ENCODE data around the gene PHF12.

Gene PHF12

GRCh38 chr17:28918295-28918694 is 33.0 kb downstream of the PHF12 start:
- CTCF ChIA-PET, result interaction anchor here (1.3 kb wide), 1 partner anchor 191 kb away, joined by 7 read pairs; no protein-coding TSS in a partner anchor
- TF ChIP-seq HDGF (IDR thresholded peaks at IDR 0.05; ENCODE audit: borderline replicate concordance) (no peak), SUZ12 (IDR thresholded peaks at IDR 0.05) (no peak), NFRKB (IDR thresholded peaks at IDR 0.05) (no peak), ELF4 (IDR thresholded peaks at IDR 0.05) (no peak), FOXA1 (IDR thresholded peaks at IDR 0.05) (no peak), PKNOX1 (IDR thresholded peaks at IDR 0.05) (no peak), L3MBTL2 (conservative IDR thresholded peaks at IDR 0.05) (no peak), CTBP1 (IDR thresholded peaks at IDR 0.05; ENCODE audit: borderline replicate concordance) (no peak), SP1 (IDR thresholded peaks at IDR 0.05) (no peak), ZNF384 (IDR thresholded peaks at IDR 0.05) (no peak), FOXK2 (IDR thresholded peaks at IDR 0.05) (no peak), BHLHE40 (IDR thresholded peaks at IDR 0.05; ENCODE audit: borderline replicate concordance) (no peak), LEF1 (IDR thresholded peaks at IDR 0.05; ENCODE audit: borderline replicate concordance) (no peak), FOXM1 (IDR thresholded peaks at IDR 0.05; ENCODE audit: borderline replicate concordance) (no peak), TARDBP (IDR thresholded peaks at IDR 0.05) (no peak), ARNT (IDR thresholded peaks at IDR 0.05) (no peak)
- POLR2A ChIA-PET, result interaction anchor here (0.7 to 1.1 kb wide), 2 partner anchors 24 to 191 kb away, joined by 3 to 4 read pairs; no protein-coding TSS in a partner anchor
- no peak for DNase-seq (ENCODE audit: extremely low spot score)

- TF ChIP-seq SP1 (IDR thresholded peaks at IDR 0.05), result no peak
- TF ChIP-seq ARNT (IDR thresholded peaks at IDR 0.05), result no peak
- no peak for TF ChIP-seq TARDBP (IDR thresholded peaks at IDR 0.05)
- CTCF ChIA-PET, result interaction anchor here (1.0 kb wide), 1 partner anchor 36 kb away, joined by 3 read pairs; no protein-coding TSS in a partner anchor
- DNase-seq (ENCODE audit: extremely low spot score), result no peak
- POLR2A ChIA-PET, result interaction anchor here (0.7 kb wide), 1 partner anchor 25 kb away, joined by 3 read pairs; no protein-coding TSS in a partner anchor
Observed at GRCh38 chr17:28917465-28917864, 33.9 kb downstream of the PHF12 start.

GRCh38 chr17:28917029-28917428 is 34.3 kb downstream of the PHF12 start:
- CTCF ChIA-PET, result interaction anchor here (0.7 to 1.4 kb wide), 4 partner anchors 36 to 190 kb away, joined by 3 to 4 read pairs (median 3); no protein-coding TSS in a partner anchor
- no peak for DNase-seq (ENCODE audit: extremely low spot score)
- POLR2A ChIA-PET, result interaction anchor here (0.6 to 1.5 kb wide), 2 partner anchors 33 to 35 kb away, joined by 4 read pairs; partner anchors contain the start of gene PHF12
- TF ChIP-seq FOXK2 (IDR thresholded peaks at IDR 0.05), result no peak
- TF ChIP-seq CTBP1 (IDR thresholded peaks at IDR 0.05; ENCODE audit: borderline replicate concordance), result no peak
- TF ChIP-seq TARDBP (IDR thresholded peaks at IDR 0.05), result no peak
- no peak for TF ChIP-seq SP1 (IDR thresholded peaks at IDR 0.05)
- TF ChIP-seq NFRKB (IDR thresholded peaks at IDR 0.05), result no peak
- no peak for TF ChIP-seq L3MBTL2 (conservative IDR thresholded peaks at IDR 0.05)
- TF ChIP-seq FOXM1 (IDR thresholded peaks at IDR 0.05; ENCODE audit: borderline replicate concordance), result no peak
- no peak for TF ChIP-seq ARNT (IDR thresholded peaks at IDR 0.05)
- no peak for TF ChIP-seq HDGF (IDR thresholded peaks at IDR 0.05; ENCODE audit: borderline replicate concordance)
- TF ChIP-seq LEF1 (IDR thresholded peaks at IDR 0.05; ENCODE audit: borderline replicate concordance), result no peak
- TF ChIP-seq BHLHE40 (IDR thresholded peaks at IDR 0.05; ENCODE audit: borderline replicate concordance), result no peak
- TF ChIP-seq SUZ12 (IDR thresholded peaks at IDR 0.05), result no peak
- TF ChIP-seq ZNF384 (IDR thresholded peaks at IDR 0.05), result no peak
- TF ChIP-seq PKNOX1 (IDR thresholded peaks at IDR 0.05), result no peak
- TF ChIP-seq FOXA1 (IDR thresholded peaks at IDR 0.05), result no peak
- no peak for TF ChIP-seq ELF4 (IDR thresholded peaks at IDR 0.05)

- ChIA-PET POLR2A (interaction anchor here (0.6 to 1.5 kb wide), 3 partner anchors 33 to 190 kb away, joined by 4 read pairs; partner anchors contain the start of genes PHF12 and TLCD1), CTCF (interaction anchor here (0.7 to 1.4 kb wide), 5 partner anchors 34 to 189 kb away, joined by 3 to 4 read pairs (median 3); no protein-coding TSS in a partner anchor)
- DNase-seq (ENCODE audit: extremely low spot score), result no peak
- TF ChIP-seq PKNOX1 (IDR thresholded peaks at IDR 0.05) (no peak), HDGF (IDR thresholded peaks at IDR 0.05; ENCODE audit: borderline replicate concordance) (no peak), ZNF384 (IDR thresholded peaks at IDR 0.05) (no peak), CTBP1 (IDR thresholded peaks at IDR 0.05; ENCODE audit: borderline replicate concordance) (no peak), NFRKB (IDR thresholded peaks at IDR 0.05) (no peak)
Observed at GRCh38 chr17:28916302-28916934, 34.9 kb downstream of the PHF12 start.

- TF ChIP-seq TARDBP (IDR thresholded peaks at IDR 0.05) (no peak), ELF4 (IDR thresholded peaks at IDR 0.05) (no peak), FOXM1 (IDR thresholded peaks at IDR 0.05; ENCODE audit: borderline replicate concordance) (no peak), HDGF (IDR thresholded peaks at IDR 0.05; ENCODE audit: borderline replicate concordance) (no peak), NFRKB (IDR thresholded peaks at IDR 0.05) (no peak), BHLHE40 (IDR thresholded peaks at IDR 0.05; ENCODE audit: borderline replicate concordance) (no peak), FOXK2 (IDR thresholded peaks at IDR 0.05) (no peak), SUZ12 (IDR thresholded peaks at IDR 0.05) (no peak), FOXA1 (IDR thresholded peaks at IDR 0.05) (no peak), CTBP1 (IDR thresholded peaks at IDR 0.05; ENCODE audit: borderline replicate concordance) (no peak), SP1 (IDR thresholded peaks at IDR 0.05) (no peak), PKNOX1 (IDR thresholded peaks at IDR 0.05) (no peak), ZNF384 (IDR thresholded peaks at IDR 0.05) (no peak), ARNT (IDR thresholded peaks at IDR 0.05) (no peak)
- POLR2A ChIA-PET, result interaction anchor here (0.6 to 1.7 kb wide), 5 partner anchors 15 to 188 kb away, joined by 3 to 6 read pairs (median 4); partner anchors contain the start of genes FLOT2 and PHF12
- no peak for DNase-seq (ENCODE audit: extremely low spot score)
- CTCF ChIA-PET, result interaction anchor here (0.7 to 2.7 kb wide), 5 partner anchors 39 to 149 kb away, joined by 3 to 8 read pairs (median 3); partner anchors contain the start of gene FAM222B
Observed at GRCh38 chr17:28912938-28913333, 38.4 kb downstream of the PHF12 start.
